ENCODE data around the gene CACNA1E.

CACNA1E gene

DNA sequence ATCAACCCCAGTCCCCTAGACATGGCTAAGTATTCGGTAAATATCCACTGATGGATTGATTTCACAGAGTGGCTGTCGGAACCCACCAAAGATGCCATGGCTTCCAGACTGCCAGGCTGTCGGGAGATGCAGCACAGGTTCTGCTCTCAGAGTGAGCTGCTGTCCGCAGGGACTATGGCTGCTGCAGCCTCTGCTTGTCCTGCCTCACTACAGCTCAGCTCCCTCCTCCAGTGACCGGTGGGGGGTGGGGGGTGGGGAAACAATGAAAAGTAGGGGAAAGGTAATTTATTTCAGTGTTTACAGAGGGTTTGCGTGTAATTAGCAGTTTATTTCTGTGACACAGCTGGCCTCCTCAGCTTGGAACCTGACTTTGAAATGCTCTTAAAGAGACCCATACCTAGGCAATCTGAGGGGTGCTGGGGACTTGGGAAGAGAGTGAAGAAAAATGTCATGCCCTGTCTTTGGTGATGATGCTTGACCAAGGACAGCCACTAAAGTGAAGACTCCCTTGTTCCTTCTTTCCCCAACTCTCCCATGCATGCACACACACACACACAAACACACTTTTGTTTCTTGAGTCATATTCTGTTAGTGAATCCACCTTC is 109.0 kb downstream of the CACNA1E start:
- DNase-seq, result no peak

DNA sequence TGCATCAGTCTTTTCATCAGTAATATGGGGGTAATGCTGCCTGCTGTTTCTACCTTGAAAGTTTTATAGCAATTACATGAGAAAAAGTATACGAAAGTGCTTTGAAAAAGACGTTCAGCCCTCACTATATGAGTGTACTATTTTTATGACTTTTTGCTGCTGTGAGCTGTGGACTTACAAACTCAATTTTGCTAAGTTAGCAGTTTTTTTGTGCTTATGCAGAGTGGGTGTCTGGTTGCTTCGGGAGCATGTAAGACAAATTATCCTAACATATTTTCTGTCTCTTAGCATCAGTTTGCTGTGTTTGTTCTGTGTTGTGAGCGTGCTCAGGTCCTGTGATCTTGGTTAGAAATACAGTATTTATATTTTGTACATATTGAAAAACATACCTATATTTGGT is 109.7 kb downstream of the CACNA1E start:
- no peak for DNase-seq

GRCh38 chr1:181594553-181594952 is 111.2 kb downstream of the CACNA1E start:
- DNase-seq, result no peak

DNA sequence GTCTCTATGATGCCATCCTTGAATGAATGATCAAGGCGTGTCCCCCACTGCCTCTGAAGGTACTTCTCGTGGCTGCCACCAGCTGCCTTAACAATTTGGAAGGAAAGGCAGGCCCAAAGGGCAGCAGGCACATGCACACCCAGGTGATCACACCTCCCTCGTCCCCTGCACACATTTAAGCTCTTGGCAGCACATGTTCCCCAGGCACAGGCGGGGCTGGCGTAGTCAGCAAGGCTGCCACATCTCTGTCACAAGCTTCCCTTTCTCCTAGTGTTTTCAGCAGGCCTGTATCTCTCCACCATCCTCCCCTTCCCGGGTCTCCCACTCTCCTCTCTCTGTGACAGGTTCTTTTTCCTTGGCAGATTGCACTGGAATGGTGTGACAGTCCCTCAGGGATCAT is 111.9 kb downstream of the CACNA1E start:
- DNase-seq, result no peak

GRCh38 chr1:181601186-181601950 is 118.1 kb downstream of the CACNA1E start:
- no peak for DNase-seq

DNA sequence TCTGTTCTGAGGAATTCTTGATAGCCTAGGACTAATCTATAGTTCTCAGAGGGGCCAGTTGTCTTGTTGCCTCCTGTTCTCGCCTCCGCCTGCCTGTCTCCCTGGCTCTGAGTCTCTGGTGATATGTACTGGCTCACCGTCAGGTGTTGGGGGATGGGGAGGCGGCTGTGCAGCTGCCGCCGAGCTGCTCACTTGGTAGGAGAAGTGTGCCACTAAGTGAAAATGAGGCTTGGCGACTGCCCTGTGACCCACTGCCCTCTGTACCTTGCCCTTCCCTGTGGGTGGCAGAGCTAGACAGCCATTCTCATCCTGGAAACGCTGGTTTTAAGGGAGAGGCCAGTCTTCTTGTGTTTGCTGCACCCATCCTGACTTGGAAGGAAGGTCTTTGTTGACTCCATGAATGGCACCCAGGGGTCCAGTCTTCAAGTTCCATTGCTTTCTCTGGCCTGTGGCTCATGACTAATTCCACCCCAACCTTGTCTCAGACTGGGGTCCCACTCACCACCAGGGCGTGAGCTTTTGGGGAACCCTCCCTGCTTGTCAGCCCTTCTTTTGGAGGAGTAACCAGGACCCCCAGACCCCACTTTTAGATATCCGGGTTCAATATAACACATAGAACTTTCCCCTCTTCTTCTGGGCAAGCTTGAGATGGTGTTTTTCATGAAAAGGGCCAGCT is 120.6 kb downstream of the CACNA1E start:
- no peak for DNase-seq

DNA sequence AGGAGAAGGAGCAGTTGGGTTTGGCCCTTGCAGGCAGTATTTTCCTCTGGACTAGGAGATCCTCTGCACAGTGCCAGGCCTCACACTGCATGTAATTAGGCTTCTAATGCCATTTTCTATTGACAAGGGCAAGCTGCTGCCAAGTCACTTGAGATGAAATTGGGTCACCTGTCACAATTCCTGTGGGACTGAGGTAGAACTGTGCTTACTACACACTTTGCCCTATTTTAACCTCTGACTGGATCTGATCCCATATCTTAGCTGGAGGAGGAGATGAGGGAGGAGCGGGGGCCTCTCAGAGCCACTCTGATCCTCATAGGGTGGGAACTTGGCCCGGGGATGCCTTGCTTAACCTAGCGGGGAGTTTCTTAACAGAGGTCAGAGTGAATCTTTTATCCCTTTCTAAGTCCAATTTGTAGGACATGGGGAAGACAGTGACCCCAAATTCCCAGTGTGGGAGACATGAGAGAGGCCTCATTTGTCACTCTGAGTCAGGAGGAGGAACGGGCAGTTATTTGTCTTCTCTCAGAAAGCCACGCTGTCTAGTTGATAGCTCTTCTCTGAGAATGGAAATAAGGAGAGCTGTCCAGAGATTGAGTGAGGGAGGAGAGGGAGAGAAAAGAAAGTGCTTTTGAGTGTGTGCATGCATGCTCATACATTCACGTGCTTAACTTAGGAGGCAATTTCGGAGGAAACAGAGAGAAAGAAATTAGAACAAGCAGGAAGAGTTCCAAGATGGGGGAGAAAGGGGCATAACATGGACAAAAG is 121.3 kb downstream of the CACNA1E start:
- no peak for DNase-seq

DNA sequence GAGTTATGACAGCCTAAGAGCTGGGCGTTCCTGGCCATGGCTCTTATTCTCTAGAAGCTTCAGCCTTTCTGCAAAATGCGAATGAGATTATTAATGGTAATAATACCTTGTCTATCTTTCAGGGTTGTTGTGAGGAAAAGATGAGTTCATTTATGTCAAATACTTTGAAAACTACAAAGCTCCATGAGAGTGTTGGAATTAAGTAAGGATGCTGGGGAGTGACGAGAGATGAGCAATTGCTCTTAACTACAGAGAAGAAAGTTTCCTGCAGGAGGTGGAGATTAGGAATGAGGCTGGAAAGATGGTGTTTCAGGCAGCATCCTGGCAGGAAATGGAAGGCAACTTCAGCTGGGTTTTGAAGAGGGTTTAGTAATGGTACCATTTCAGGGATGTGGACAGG is 124.2 kb downstream of the CACNA1E start:
- no peak for DNase-seq

GRCh38 chr1:181608386-181608785 is 125.1 kb downstream of the CACNA1E start:
- DNase-seq, result no peak

- no peak for DNase-seq
Observed at GRCh38 chr1:181608948-181609347, 125.6 kb downstream of the CACNA1E start.

- DNase-seq, result no peak
Observed at GRCh38 chr1:181612100-181612499, 128.8 kb downstream of the CACNA1E start.

- no peak for DNase-seq
Observed at GRCh38 chr1:181618559-181618958, 135.2 kb downstream of the CACNA1E start.

- DNase-seq, result no peak
Observed at GRCh38 chr1:181620183-181620582, 136.9 kb downstream of the CACNA1E start.

GRCh38 chr1:181623850-181624249 is 140.5 kb downstream of the CACNA1E start:
- no peak for DNase-seq

DNA sequence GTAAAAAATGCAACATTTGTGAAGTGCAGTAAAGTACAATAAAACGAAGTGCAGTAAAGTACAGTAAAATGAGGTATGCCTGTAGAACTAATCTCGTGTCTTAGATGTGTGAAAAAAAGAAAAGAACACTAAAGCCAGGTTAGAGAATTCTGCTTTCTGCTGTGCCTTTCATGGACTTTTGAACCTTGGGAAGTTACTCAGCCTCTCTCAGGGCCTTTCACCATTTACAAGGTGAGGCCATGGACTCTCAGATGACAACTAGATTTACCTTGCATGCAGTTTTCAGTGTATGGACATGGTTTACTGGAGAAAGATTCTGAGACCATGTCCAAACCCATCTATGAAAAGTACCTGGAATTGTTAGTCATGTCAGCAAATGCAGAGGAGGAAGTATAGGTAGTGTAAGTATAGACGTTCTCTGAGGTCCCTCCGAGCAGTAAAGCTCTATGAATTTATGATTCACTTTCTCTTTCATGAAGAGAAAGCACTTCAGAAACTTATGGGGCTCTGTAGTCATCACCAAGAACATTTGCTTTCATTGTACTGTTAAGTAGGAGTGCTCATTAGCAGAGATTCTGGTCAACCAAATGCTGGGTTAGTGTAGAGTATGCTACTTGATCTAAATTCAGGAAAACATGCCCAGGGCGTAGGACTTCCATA is 143.1 kb downstream of the CACNA1E start:
- no peak for DNase-seq

- no peak for DNase-seq
Observed at GRCh38 chr1:181630398-181630797, 147.1 kb downstream of the CACNA1E start.

GRCh38 chr1:181630838-181631237 is 147.5 kb downstream of the CACNA1E start:
- peak; percentile 44 for DNase-seq

GRCh38 chr1:181632492-181632891 is 149.2 kb downstream of the CACNA1E start:
- DNase-seq, result no peak

GRCh38 chr1:181632960-181633359 is 149.6 kb downstream of the CACNA1E start:
- no peak for DNase-seq

GRCh38 chr1:181635110-181635509 is 151.8 kb downstream of the CACNA1E start:
- no peak for DNase-seq

DNA sequence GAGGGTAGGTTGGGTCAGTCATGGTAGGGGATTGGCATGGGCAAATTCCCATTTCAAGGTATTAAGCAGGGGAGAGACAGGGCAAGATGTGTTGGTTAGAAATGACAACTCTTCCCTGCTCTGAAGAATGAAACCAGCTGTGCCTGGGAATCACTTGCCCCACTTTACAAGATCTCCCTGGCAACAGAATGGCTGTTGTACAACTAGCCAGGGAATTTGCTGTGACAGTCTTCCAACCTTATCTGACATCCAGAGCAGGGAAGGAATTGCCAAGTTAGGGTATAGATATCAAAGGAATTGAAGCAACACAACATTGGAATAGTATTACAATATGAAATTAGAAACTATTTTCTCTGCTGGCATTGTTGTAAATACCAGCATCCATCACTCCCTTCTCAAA is 154.7 kb downstream of the CACNA1E start:
- DNase-seq, result no peak

GRCh38 chr1:181640956-181641355 is 157.6 kb downstream of the CACNA1E start:
- no peak for DNase-seq

DNA sequence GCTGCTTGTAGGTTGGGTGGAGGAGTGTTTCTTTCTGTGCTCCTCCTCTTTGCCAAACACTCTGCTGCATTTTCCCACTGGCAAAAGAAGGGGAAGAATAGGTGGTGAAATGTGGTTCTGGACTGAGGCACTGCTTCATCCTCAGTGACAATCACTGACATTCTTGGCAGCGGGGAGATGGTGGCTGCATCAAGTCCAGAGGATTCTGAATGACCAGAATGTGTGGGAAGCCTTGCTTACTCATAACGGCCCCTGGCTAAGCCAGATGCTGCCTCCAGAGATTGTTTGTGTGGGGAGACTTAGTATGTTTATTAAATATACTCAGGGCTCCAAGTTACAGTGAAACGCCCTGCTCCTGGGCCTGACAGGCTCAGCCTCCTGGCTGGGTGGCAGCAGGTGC is 160.3 kb downstream of the CACNA1E start:
- no peak for DNase-seq

All from DMS153 (cell line).